ENCODE data around the gene TTL.
"Not testable (repeated sequence)": the region's sequence is repeated elsewhere in the genome, so short reads cannot be mapped to it uniquely, and the experiment has no call there.

Gene TTL

DNA sequence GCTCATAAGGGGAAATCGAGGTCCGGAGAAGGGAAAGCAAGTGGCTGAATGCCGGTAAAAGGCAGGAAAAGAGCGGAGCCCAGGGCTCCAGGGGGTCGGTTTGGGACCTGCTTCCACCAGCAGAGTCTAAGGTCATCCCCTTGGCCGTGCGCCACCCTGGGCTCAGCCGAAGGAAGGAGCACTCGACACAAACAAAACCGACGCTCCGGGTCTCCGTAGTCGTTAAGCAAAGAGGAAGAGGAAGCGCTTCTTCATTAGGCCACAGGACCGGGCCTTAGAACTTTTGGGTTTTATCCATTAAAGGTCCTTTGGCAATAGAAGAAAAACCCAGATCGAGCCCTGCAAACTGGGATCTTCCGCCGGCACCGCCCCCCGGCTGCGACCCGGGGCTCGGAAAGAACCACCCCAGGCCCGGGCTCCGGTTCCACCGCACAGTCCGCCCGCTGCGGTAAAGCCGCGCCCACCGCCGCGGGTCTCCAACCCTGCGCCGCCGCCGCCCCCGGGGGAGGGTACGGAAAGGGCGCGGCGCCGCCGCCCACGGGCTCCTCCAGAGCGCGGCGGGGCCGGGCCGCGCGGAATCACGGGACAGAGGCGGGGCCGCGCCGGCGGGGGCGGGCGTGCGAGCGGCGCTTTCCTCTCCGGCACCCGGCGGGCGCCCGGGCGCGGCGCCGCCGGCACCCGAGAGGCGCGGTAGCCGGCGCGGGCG, at the start of gene TTL:
Gene TTL (plus strand): TSS at position 629 of the 706 bp plus-strand sequence. CDS start 189 bp downstream, outside the sequence.
- peak; percentile 61 to 78 for DNase-seq (ENCODE audit: low read depth in 1 of 2, low spot score in 1 of 2)

DNA sequence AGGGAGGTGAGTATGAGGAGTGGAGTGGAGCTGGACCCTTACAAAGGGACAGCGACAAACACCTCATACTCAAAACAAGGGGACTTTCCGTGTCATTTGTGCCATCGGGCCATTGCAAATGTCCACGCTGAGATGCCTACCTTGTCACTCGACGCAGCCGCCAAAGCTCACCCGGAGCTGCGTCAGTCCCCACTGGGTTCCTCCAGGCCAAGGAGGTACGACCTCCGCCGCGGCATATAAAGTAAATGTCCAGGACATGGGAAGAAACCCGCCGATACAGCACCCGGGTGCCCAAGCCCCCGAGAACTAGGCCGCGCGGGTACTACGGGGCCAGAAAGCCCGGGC, 49.6 kb upstream of the TTL start:
- not testable (repeated sequence) for DNase-seq (ENCODE audit: low read depth in 1 of 2, low spot score in 1 of 2)

DNA sequence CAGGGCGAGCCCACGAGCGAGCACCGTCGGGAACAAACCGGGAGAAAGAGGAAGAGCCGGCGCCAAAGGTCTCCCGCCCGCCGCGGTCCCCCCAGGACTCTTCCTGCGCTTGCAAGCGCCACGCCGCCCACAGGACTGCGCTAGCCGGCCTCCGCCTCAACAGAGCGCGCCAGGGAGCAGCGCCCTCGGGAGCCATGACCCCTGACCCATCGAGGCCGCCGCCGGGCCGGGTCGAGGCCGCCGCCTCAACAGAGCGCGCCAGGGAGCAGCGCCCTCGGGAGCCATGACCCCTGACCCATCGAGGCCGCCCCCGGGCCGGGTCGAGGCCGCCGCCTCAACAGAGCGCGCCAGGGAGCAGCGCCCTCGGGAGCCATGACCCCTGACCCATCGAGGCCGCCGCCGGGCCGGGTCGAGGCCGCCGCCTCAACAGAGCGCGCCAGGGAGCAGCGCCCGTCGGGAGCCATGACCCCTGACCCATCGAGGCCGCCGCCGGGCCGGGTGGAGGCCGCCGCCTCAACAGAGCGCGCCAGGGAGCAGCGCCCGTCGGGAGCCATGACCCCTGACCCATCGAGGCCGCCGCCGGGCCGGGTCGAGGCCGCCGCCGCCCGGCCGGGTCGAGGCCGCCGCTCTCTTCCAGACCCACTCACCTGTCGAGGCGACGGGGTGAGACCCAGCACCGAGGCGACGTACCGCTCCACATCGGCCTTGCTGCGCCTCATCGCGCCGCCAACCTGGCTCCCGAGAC, 49.0 kb upstream of the TTL start:
- peak in 1 of 2 donors; percentile 20 for DNase-seq (ENCODE audit: low read depth in 1 of 2, low spot score in 1 of 2)

DNA sequence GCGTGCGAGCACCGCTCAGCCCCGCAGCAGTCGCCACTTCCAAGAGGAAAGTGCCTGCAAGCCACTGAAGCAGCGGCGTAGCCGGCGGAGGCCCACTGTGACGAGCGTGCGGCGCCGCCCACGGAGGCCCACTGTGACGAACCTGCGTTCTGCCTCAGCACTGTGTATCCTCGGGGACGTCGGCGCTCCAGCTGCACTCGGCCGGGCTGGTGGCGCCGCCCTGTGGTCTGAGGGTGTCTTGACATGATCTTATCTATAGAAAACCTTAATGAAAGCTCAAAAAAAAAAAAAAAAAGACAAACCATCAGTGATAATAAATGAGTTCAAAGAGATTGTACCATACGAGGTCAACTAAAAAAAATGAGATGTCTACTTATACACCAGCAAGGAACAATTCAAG, 48.5 kb upstream of the TTL start, which contains the start of gene RGPD8:
Gene RGPD8 (minus strand): TSS at position 166 of the 400 bp plus-strand sequence. CDS start 192 bp downstream, outside the sequence.
- peak; percentile 67 to 79 for DNase-seq (ENCODE audit: low read depth in 1 of 2, low spot score in 1 of 2)

DNA sequence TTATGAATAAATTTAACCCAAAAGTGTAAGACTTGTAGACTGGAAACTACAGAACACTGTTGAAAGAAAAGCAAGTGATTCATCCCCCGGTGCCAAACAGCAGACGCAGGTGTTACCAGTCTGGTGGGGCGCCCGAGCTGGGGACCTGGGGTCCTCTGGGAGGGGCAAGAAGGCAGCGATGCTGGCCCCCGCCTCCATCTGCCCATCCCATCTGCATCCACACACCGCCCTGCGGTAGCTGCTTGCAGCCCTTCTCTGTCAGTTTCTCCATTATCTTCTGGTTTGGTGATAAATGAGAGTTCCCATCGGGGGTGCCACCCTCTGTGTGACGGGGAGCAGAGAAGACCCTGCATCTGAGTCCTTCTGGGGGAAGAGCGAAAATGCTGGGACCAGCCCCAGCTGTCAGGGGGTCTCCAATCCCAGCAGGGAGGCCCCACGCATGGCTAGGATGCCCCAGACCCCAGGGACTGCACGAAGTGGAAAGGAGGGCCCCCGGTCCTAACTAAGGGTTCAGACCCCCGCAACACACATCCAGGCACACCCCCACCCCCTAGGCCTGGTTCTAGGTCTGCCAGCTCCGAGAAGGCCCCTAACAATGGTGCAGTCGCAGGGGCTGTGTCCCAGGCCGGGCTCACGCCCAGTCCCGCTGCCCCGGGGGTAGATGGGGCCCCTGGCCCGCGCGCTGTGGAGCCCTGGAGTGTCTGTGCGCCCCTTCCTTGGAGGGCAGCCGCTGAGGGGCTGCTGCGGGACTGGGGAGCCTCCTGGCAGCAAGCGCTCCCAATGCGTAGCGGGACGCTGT, 47.8 kb upstream of the TTL start:
- DNase-seq (ENCODE audit: low read depth in 1 of 2, low spot score in 1 of 2) = no peak

DNA sequence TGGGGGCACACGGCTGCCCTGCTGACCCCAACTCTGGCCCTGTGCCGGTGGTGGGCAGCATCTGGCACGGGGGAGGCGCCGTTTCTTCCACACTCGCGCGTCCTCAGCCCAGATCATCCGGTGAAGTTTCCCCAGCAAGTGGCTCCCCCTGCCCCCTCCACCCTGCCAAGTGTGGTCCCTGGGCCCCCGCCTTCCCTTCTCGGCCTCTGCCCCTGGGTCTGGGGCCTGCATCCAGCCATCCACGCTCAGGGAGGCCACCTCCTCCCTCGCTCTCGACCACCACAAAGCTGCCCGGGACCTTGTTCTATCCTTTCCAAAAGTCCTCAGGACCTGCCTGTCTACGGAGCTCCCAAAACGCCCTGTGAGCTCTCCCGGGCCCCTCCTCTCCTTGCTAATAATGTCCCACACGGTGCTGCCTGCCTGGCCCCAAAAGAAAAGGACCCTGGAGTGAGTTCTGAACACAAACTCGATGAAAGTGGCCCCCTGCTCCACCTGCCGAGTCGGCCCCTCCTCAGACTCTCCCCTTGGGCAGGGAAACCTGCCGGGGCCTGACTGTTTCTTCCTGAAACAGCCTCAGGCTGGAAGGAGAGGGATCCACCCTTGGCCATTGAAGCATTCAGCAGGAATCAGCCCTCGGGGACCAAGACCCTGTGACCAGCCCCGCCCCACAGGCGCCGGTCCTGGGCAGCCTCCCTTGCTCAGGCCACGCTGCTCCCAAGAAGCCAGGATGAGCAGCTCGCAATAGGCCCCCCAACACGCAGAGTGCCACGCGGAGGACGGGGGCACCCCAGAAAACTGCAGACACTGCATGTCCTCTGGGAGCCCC, 46.9 kb upstream of the TTL start:
- not testable (repeated sequence) for DNase-seq (ENCODE audit: low read depth in 1 of 2, low spot score in 1 of 2)

DNA sequence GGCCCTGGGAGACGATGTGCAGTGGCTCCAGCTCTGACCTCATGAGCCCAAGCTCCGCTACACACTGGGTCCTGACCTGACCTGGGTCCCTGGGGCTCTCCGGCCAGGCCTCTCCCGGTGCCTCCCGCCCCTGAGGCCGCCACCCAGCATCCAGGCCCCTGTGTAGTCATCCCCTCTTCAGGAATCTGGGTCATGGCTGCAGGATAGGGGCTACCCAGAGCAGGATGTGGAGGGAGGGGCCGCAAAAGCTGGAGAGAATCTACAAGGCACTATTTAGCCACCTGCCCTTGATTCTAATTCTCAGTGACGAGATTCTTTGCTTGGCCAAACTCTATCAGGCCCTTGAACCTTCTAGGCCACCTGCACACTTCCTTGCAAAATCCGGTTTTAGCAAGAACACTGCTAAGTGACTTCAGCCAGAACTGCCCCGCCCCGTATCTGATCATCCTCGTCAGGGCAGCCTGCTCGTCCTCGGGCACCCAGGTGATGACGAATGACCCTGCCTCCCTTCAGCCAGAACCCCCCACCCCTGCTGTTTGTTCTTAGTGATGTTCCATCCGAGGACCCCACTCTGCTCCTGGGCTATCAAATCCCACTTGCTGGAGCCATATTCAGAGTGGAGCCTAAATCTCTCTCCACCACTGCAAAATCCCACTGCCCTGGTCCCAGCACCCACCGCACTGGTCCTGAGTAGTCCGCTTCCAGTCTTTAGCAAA, 46.1 kb upstream of the TTL start:
- not testable (repeated sequence) for DNase-seq (ENCODE audit: low read depth in 1 of 2, low spot score in 1 of 2)

DNA sequence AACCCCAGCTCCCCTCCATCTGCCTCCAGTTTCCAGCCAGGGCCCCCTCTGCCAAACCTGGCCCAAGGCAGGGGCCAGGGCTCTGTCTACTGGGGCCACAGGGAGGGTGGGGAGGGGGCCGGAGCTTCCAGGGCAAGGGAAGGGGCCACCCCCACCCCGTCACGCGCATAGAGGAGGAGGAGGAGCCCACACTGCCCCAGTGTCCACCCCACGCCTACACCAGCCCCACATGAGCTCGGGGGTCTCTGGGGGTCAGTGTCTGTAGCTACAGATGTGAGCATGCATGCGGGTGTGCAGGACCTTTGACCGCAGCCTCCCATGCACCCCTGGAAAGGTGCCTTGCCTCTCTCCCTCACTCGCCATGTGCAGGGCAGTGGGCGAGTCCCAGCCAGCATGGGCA, 45.0 kb upstream of the TTL start:
- DNase-seq (ENCODE audit: low read depth in 1 of 2, low spot score in 1 of 2) = not testable (repeated sequence)

DNA sequence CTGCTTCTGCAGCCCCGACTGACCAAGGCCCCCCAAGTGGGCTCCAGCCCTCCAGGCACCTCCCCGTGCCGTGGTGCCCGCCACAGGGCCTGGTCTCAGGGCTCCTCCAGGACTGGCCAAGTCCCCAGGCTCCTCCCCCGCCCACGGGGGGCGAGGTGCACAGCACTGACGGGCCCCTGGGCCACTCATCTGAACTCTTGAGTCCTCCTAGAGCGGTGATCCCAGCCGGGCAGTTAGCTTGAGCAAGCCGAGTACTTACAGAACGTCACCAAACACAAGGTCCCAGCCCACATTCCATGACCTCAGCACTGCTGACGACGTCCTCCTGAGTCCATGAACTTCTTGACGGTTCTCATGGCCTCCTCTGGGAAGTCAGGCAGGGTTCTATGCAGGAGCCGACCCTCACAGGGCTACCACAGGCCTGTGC, 44.5 kb upstream of the TTL start:
- not testable (repeated sequence) for DNase-seq (ENCODE audit: low read depth in 1 of 2, low spot score in 1 of 2)

DNA sequence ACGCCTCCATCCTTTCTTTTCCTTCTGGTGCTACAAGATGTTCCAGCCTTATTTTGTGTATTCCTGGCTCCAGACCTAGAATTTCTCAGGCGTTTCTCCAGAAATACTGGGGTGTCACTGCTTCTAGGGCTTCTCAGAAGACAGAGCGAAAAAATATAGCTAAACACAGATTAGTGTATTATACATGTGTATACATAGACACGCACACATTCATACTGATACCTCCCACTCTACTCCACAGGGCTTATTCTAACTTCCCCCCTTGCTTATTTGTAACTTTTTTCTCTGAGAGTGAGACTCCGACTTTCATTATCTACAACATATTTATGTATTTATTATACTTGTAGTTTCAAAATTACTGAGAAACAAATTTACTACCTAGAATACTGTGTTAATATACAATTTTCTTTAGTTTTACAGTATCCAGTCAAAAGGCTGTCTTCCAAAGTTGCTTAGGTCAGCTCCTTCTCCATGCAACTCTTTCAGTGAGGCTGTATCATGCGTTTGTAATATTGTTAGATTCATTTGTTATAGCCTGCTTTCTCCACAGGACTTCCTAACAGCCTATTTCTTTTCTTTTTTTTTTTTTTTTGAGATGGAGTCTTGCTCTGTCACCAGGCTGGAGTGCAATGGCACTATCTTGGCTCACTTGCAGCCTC, 43.2 kb upstream of the TTL start:
- not testable (repeated sequence) for DNase-seq (ENCODE audit: low read depth in 1 of 2, low spot score in 1 of 2)

DNA sequence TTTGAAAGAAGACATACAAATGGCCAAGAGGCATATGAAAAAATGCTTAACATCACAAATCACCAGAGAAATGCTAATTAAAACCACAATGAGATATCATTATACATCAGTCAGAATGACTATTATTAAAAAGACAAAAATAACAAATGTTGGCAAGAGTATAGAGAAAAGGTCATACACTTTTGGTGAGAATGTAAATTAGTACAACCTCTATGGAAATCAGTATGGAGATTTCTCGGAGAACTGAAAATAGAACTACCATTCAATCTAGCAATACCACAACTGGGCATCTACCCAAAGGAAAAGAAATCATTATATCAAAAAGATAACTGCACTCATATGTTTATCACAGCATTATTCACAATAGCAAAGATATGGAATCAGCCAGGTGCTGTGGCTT, 37.7 kb upstream of the TTL start:
- not testable (repeated sequence) for DNase-seq (ENCODE audit: low read depth in 1 of 2, low spot score in 1 of 2)

DNA sequence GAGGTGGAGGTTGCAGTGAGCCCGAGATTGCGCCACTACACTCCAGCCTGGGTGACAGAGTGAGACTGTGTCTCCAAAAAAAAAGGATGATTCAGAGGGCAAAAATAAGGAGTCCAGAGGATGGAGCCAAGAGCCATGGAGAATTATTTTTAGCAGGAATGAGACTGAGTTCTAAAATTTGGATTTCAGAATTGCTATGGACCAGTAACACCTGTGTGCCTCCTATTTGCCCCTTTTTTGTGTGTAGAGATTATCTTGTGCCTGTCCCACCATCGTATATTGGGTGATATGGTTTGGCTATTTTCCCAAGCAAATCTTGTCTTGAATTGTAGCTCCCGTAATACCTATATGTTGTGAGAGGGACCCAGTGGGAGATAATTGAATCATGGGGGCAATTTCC, 32.1 kb upstream of the TTL start:
- no peak for DNase-seq (ENCODE audit: low read depth in 1 of 2, low spot score in 1 of 2)

DNA sequence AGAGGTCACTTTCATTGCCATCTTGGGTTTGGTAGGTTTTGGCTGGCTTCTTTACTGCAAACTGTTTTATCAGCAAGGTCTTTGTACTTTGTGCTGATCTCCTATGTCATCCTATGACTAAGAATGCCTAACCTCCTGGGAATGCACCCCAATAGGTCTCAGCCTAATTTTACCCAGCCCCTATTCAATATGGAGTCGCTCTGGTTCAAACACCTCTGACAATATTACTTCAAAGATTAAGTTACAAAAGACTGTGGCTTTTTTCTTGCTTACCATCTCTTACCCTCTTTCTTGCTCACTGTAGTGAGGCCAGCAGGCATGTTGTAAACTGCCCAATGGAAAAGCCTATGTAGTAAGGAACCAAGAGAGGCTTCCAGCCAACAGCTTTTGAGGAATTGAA, 30.6 kb upstream of the TTL start:
- DNase-seq (ENCODE audit: low read depth in 1 of 2, low spot score in 1 of 2) = no peak

DNA sequence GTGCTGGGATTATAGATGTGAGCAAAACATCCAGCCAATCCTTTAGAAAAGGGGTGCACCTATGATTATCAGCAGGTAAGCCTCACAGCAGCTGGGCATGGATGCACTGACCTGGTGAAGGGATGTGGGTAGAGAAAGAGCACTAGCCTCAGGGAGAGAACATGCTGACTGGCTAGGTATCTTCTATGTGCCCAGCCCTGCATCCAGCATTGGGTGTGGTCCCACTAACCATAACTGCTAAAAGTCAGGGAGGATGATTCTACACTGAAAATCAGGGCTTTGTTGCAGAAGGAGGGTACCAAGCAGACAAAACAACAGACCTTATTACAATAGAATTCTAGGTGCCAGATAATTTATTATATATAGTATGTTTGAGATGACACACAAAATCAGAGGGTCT, 27.4 kb upstream of the TTL start:
- DNase-seq (ENCODE audit: low read depth in 1 of 2, low spot score in 1 of 2) = no peak

DNA sequence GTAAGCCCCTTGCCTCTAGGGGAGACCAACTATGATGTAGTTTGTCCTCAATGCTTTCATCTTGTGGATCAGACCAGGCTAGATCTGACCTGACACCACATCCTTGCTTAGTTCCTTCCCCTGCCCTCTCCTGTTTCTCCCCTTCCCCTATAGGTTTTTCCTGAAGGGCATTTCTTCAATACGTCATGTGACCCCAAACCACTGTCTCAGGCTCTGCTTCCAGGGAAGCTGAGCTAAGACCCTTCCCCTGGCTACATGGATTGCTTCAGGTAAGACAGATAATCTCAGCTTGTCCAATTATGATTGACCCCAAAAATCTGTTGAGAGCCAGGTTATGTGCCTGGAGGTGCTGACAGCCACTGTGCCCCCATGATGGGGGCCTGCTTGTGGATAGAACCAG, 22.6 kb upstream of the TTL start:
- no peak for DNase-seq (ENCODE audit: low read depth in 1 of 2, low spot score in 1 of 2)

DNA sequence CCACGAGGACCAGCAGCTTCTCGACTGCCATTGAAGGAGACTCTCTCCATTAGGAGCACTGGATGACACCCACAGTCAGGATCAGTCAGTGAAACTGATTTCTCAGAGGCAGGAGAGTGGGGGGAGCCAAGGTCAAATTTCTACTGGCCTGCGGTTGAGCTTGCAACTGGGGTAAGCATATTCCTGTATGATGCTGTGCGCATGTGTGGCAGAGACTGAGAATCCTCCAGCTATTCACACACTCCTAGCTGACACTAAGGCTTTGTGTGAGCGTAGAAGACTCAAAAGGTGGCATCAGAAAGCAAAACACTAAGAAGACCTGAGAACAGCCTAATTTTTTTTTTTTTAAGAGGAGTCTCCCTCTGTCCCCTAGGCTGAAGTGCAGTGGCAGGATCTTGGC, 19.8 kb upstream of the TTL start:
- DNase-seq (ENCODE audit: low read depth in 1 of 2, low spot score in 1 of 2) = no peak

DNA sequence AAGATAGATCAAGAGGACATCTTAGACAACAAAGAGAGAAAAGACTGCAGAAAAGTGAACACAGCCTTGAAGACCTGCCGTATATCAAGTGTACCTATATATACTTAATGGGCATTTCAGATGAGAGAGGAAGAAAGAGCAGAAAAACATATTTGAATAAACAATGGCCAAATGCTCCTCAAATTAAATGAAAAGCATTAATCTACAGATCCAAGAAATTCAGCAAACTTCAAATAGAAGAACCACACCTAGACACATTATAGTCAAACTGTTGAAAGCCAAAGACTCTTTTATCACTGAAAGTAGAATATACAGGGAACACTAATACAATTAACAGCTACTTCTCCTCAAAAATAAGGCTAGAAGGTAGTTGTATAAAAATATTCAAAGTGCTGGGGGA, 18.7 kb upstream of the TTL start:
- DNase-seq (ENCODE audit: low read depth in 1 of 2, low spot score in 1 of 2) = no peak

DNA sequence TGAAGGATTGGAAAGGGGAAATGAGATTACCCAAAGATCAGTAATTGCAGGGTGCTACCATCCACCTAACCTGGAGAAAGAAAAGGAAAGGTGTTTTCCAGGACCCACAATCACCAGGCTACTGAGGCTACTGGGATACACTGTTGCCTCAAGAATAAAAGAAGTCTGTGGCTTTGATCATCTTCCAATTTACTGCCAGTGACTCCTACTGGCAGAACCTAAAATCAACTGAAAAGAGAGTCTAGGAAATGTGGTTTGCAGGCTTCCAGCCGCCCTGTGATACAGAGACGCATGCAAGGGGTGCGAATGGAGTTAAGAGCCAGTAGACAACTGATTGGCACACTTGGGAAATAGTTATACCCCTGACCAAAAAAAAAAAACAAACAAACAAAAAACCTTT, 16.6 kb upstream of the TTL start:
- DNase-seq (ENCODE audit: low read depth in 1 of 2, low spot score in 1 of 2) = no peak

DNA sequence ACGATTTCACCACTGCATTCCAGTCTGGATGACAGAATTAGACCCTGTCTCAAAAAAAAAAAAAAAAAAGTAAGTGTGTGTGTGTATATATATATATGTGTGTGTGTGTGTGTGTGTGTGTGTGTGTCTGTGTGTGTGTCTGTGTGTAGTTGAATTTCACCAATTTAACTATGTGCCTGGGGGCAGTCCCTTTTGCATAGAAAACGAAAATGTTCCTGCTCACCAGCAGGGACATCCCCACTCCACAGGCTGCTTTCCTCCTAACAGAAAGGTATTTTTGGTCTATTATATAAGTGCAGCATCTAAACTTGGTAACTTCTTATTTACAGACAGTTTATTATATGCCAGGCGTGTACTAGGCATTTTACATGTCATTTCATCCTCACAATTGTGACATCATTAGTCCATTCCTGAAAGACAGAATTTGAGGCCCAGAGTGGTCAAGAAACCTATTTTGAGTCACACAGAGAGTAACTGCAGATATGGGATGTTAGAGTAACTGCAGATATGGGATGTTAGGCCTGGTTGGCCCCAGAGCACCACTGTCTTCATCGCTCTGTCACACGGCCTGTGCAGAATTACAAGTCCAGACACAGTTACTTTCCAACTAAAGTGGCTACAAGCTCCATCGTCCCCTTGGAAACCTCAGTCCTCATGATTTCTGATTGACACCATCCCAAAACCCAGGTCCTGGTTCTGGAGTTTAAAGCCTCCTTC, 9.3 kb upstream of the TTL start:
- DNase-seq (ENCODE audit: low read depth in 1 of 2, low spot score in 1 of 2) = no peak
